CD4-positive, alpha-beta T cell treated with Interleukin-2 at 100 ng/mL for 4 hours (primary cell): Measurements from ENCODE around the gene ATXN2L.
"Not testable (repeated sequence)": the region's sequence is repeated elsewhere in the genome, so short reads cannot be mapped to it uniquely, and the experiment has no call there.

Experiments used
- DNase-seq: peaks from one replicate; pipeline ENCODE4 v3.0.0-alpha.2; 2020; ENCODE audit warnings: low spot score

The ATXN2L gene, protein sequence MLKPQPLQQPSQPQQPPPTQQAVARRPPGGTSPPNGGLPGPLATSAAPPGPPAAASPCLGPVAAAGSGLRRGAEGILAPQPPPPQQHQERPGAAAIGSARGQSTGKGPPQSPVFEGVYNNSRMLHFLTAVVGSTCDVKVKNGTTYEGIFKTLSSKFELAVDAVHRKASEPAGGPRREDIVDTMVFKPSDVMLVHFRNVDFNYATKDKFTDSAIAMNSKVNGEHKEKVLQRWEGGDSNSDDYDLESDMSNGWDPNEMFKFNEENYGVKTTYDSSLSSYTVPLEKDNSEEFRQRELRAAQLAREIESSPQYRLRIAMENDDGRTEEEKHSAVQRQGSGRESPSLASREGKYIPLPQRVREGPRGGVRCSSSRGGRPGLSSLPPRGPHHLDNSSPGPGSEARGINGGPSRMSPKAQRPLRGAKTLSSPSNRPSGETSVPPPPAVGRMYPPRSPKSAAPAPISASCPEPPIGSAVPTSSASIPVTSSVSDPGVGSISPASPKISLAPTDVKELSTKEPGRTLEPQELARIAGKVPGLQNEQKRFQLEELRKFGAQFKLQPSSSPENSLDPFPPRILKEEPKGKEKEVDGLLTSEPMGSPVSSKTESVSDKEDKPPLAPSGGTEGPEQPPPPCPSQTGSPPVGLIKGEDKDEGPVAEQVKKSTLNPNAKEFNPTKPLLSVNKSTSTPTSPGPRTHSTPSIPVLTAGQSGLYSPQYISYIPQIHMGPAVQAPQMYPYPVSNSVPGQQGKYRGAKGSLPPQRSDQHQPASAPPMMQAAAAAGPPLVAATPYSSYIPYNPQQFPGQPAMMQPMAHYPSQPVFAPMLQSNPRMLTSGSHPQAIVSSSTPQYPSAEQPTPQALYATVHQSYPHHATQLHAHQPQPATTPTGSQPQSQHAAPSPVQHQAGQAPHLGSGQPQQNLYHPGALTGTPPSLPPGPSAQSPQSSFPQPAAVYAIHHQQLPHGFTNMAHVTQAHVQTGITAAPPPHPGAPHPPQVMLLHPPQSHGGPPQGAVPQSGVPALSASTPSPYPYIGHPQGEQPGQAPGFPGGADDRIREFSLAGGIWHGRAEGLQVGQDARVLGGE

GRCh38 chr16:28822520-28823290 lies at the start of gene ATXN2L:
Gene ATXN2L, plus strand, starts transcription at chr16:28822999. Its CDS starts 261 bp downstream, at chr16:28823260.
- peak; percentile 94 for DNase-seq

- DNase-seq, result not testable (repeated sequence)
These were observed 41.1 kb upstream of the ATXN2L start for GRCh38 chr16:28781697-28782096.

DNA sequence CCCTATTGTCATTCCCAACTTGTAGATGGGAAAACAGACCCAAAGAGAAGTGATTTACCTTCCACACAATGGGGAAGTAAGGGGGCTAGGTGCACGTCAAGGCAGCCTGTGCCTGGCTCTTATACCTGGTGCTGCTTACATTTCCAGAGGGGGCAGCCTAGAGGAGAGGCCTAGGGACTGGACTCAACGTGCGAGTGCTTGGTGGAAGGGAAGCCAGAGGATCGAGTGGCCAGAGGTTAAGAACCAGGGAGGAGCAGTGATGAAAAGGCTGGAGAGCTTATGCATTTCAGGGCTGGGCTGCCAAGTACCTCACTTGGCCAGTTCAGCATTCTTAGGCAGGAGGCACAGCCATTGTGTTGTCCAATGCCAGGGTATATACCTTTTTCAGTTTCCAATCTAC lies 40.4 kb upstream of the ATXN2L start:
- DNase-seq, result not testable (repeated sequence)

- DNase-seq, result peak; percentile 71
These were observed 20.4 kb upstream of the ATXN2L start for GRCh38 chr16:28802235-28803019.

DNA sequence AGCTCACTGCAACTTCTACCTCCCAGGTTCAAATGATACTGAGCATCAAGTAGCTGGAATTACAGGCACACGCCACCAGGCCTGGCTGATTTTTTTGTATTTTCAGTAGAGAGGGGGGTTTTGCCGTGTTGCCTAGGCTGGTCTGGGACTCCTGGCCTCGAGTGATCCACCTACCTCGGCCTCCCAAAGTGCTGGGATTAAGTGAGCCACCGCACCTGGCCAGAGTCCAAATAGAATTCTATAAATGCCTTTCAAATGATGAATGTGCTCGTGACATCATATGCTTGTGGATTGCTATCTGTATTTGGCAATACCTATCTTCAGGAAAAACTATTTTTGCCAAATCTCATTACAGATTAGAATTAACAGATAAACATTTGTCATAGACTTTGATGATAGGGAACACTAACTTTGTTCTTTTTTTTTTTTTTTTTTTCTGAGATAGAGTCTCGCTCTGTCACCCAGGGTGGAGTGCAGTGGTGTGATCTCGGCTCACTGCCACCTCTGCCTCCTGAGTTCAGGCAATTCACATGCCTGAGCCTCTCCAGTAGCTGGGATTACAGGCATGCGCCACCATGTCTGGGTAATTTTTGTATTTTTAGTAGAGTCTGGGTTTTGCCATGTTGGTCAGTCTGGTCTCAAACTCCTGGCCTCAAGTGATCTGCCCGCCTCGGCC lies 15.2 kb upstream of the ATXN2L start:
- DNase-seq, result not testable (repeated sequence)

DNA sequence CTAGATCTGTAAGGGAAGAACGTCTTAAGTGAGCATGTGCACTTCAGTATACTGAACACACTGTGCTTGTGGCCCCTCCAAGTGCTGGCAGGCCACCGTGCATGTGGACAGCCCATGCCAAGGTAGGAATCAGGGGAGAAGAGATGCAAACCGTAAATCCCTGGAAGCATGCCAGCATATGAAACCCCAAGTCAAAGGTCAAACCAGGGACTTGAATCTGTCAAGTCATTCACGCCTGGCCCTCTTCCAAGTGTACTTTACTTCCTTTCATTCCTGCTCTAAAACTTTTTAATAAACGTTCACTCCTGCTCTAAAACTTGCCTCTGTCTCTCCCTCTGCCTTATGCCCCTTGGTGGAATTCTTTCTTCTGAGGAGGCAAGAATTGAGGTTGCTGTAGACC lies 2.8 kb upstream of the ATXN2L start:
- no peak for DNase-seq

- DNase-seq, result not testable (repeated sequence)
These were observed 2.3 kb upstream of the ATXN2L start for GRCh38 chr16:28820546-28820945.

- no peak for DNase-seq
These were observed 802 bp upstream of the ATXN2L start for GRCh38 chr16:28821874-28822519.

DNA sequence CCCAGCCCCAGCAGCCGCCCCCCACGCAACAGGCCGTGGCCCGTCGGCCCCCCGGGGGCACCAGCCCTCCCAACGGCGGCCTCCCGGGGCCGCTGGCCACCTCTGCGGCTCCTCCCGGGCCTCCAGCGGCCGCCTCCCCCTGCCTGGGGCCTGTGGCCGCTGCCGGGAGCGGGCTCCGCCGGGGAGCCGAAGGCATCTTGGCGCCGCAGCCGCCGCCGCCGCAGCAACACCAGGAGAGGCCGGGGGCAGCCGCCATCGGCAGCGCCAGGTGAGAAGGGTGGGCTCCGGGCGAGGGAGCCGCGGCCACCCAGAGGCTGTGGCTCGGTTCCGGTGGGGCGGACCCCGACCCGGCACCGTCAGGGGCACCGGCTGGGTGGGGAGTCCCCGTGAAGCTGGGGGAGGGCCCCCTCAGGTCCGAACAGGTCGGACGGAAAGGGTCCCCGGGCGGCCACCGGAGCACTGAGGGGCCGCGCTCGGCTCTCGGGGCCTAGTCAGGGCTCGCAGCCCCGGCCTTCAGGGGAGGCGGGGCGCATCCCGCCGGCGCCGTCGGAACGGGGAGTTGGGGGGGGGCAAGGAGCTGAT lies 583 bp downstream of the ATXN2L start:
- DNase-seq, result peak; percentile 5

GRCh38 chr16:28823873-28824716 lies 1.3 kb downstream of the ATXN2L start:
- peak; percentile 96 for DNase-seq

- no peak for DNase-seq
These were observed 1.8 kb downstream of the ATXN2L start for GRCh38 chr16:28824717-28824973.

- DNase-seq, result no peak
These were observed 3.3 kb downstream of the ATXN2L start for GRCh38 chr16:28826141-28826540.

DNA sequence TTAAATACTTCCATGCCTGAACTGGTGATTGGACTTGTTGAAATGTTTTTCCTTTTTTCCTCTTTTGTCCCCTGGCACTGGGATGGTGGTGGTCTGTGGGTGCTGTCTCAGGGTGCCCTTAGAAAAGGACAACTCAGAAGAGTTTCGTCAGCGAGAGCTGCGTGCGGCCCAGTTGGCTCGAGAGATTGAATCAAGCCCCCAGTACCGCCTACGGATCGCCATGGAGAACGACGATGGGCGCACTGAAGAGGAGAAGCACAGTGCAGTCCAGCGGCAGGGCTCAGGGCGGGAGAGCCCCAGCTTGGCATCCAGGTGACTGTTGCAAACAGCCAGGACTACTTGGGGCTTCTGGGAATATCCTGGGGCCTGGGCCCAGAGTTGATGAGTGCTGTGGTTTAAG lies 6.9 kb downstream of the ATXN2L start:
- DNase-seq, result no peak

GRCh38 chr16:28830531-28830930 lies 7.7 kb downstream of the ATXN2L start:
- no peak for DNase-seq

DNA sequence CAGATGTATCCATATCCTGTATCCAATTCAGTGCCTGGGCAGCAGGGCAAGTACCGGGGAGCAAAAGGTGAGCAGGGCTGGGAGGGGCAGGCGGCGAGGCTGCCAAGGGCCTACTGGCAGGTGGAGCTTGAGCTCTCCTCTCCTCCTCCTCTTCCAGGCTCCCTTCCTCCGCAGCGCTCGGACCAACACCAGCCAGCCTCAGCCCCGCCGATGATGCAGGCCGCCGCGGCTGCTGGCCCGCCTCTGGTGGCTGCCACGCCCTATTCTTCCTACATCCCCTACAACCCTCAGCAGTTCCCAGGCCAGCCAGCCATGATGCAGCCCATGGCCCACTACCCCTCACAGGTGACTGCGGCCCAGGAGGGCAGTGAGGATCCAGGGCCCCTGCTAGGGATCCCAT lies 11.6 kb downstream of the ATXN2L start:
- DNase-seq, result no peak

DNA sequence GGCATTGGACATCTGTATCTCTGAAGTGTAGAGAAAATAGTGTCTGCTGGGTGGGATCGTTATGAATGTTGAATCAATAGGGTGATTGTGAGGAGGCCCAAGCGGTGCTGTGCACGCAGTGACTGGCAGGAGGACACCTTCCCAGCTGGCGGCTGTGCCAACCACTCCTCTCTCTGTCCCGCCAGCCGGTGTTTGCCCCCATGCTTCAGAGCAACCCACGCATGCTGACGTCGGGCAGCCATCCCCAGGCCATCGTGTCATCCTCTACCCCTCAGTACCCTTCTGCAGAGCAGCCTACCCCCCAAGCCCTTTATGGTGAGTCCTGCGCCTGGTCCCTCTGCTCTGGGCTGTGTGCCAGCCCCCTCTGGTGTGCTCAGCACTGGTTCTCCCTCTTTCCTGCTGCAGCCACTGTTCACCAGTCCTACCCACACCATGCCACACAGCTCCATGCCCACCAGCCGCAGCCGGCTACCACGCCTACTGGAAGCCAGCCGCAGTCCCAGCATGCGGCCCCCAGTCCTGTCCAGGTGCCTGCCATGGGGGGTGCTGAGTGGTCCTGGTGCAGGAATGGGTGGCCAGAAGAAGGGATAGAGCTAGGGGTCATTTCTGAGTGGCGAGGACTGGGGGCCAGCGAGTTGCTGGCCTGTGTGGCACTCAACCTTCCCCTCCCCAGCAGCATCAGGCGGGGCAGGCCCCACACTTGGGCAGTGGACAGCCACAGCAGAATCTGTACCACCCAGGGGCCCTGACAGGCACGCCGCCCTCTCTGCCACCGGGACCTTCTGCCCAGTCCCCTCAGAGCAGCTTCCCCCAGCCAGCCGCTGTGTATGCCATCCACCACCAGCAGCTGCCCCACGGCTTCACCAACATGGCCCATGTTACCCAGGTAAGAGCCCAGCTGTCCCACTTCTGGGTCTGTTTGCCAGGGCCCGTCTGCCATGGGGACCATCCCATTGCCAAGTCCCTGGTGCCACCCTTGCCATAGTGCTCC lies 12.4 kb downstream of the ATXN2L start:
- DNase-seq, result no peak
